Keratinocyte (primary cell): Measurements from ENCODE around the gene UNC119B.

Source experiments
- EZH2 ChIP-seq: IDR thresholded peaks from one replicate; pipeline ENCODE4 v1.6.1; 2012; ENCODE audit warnings: inconsistent platforms, mild to moderate bottlenecking, low read length, moderate library complexity
- TF ChIP-seq, protein P1 (sequence below), 3 experiments: IDR thresholded peaks in 1 of 3; conservative IDR thresholded peaks in 1 of 3; optimal IDR thresholded peaks in 1 of 3; 2 replicates in 2 of 3; 3 replicates in 1 of 3; pipeline versions ENCODE3 to v1.5.1; 2011; ENCODE audit warnings: low read length in 3 of 3, mild to moderate bottlenecking in 3 of 3, moderate library complexity in 2 of 3, control low read depth in 1 of 3, inconsistent platforms in 1 of 3; ENCODE audit not compliant: insufficient read depth in 2 of 3; ENCODE audit errors: extremely low read depth in 1 of 3

DNA sequence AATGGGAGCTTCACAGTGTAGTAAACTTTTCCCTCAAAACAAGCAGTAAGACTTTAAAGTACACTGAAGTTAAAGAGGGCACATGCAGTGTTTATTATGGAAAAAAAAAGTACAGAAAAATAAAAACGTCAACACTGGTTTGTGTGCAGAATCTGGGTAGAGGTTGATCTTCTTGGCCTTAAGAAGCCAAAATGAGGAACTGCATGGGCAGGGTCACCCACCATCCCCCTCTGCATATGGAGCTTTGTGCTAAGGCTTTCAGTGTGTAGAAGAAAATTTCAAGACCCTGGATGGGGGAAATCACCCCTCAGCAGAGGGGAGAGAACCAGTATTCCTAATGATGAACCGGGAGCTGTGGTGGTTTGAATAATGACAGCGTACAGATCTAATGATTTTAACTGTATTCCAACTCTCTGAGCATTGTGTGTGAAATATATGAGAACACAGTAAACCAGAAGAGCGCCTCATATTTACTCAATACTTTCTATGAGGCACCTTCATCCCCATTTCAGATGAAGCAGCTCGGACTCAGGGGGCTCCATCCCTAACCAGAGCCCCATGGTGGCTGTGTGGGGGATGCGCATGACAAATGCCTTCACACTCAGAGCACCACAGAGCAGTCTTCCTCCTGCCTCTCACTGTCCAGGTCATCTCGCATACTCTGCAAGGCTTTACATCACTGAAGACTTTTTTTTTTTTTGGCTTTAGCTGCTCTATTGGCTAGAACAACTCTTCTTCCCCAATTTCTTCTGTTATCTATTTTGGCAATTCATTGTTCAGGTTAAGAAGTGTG, 48.7 kb downstream of the UNC119B start:
- TF ChIP-seq, protein P1, sequence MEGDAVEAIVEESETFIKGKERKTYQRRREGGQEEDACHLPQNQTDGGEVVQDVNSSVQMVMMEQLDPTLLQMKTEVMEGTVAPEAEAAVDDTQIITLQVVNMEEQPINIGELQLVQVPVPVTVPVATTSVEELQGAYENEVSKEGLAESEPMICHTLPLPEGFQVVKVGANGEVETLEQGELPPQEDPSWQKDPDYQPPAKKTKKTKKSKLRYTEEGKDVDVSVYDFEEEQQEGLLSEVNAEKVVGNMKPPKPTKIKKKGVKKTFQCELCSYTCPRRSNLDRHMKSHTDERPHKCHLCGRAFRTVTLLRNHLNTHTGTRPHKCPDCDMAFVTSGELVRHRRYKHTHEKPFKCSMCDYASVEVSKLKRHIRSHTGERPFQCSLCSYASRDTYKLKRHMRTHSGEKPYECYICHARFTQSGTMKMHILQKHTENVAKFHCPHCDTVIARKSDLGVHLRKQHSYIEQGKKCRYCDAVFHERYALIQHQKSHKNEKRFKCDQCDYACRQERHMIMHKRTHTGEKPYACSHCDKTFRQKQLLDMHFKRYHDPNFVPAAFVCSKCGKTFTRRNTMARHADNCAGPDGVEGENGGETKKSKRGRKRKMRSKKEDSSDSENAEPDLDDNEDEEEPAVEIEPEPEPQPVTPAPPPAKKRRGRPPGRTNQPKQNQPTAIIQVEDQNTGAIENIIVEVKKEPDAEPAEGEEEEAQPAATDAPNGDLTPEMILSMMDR (optimal IDR thresholded peaks at IDR 0.05 in 1 of 3, IDR thresholded peaks at IDR 0.05 in 1 of 3, conservative IDR thresholded peaks at IDR 0.05 in 1 of 3; ENCODE audit: extremely low read depth in 1 of 3, insufficient read depth in 2 of 3, low read length in 3 of 3) = no peak
- TF ChIP-seq EZH2 = no peak
